Measurements from ENCODE around the gene ZNF746. TPM values are rescaled to one million over a fixed set of nuclear protein-coding genes. Genes with fewer than 3 reads are reported as not detected.

ZNF746 gene
- total and polyA plus RNA-seq, 9 of the 15 experiments (the other 6 are each of a cell fraction or from before 2014, with no cell fraction given), result 1.7 to 31.6 (median 13.3) TPM

GRCh38 chr7:149497467-149498261 lies at the start of gene ZNF746 (continued):
- TF ChIP-seq ZNF444 (CRISPR knock-in tag; IDR thresholded peaks at IDR 0.05) (no peak), ZBTB8A (IDR thresholded peaks at IDR 0.05; ENCODE audit: partially characterized antibody) (no peak), ZNF778 (CRISPR knock-in tag; IDR thresholded peaks at IDR 0.05) (no peak), ZHX1 (conservative IDR thresholded peaks at IDR 0.05; ENCODE audit: low read length) (peak; percentile 63; the same call in 1 of the 2 replicates), ZNF609 (CRISPR knock-in tag; IDR thresholded peaks at IDR 0.05; ENCODE audit: borderline replicate concordance) (no peak), ZNF76 (CRISPR knock-in tag; IDR thresholded peaks at IDR 0.05; ENCODE audit: borderline replicate concordance) (no peak), SIN3A (IDR thresholded peaks at IDR 0.05; ENCODE audit: borderline replicate concordance in 2 of 2, control insufficient read depth in 1 of 2, low read depth in 2 of 2, low read length in 2 of 2) (peak; percentile 75 to 83; a peak in 2 of 4 replicates), HLTF (IDR thresholded peaks at IDR 0.05) (no peak), STAG1 (CRISPR knock-in tag; IDR thresholded peaks at IDR 0.05; ENCODE audit: borderline replicate concordance) (0 out of 2 replicates have a peak, but pooled peaks have one; percentile 18), PPARD (CRISPR knock-in tag; IDR thresholded peaks at IDR 0.05) (no peak), TBL1XR1 (IDR thresholded peaks at IDR 0.05; ENCODE audit: low read length in 2 of 2) (peak in 1 of 2 experiments; percentile 76; a peak in 1 of 4 replicates), ESRRA (IDR thresholded peaks at IDR 0.05; ENCODE audit: borderline replicate concordance, low read depth) (peak; percentile 60; the same call in 1 of the 2 replicates), CHCHD3 (CRISPR knock-in tag; IDR thresholded peaks at IDR 0.05) (no peak), HDAC8 (tag; IDR thresholded peaks at IDR 0.05) (no peak), SETDB1 (IDR thresholded peaks at IDR 0.05; ENCODE audit: low read length) (no peak), ZNF277 (CRISPR knock-in tag; IDR thresholded peaks at IDR 0.05; ENCODE audit: borderline replicate concordance) (no peak)

Measured in K562 (cell line).